Hepatic stellate cell (primary cell): ENCODE results near the gene MGME1.

Experiments used
- DNase-seq: peaks from one replicate; pipeline ENCODE4 v3.0.0; 2011; ENCODE audit warnings: low spot score

MGME1 gene

DNA sequence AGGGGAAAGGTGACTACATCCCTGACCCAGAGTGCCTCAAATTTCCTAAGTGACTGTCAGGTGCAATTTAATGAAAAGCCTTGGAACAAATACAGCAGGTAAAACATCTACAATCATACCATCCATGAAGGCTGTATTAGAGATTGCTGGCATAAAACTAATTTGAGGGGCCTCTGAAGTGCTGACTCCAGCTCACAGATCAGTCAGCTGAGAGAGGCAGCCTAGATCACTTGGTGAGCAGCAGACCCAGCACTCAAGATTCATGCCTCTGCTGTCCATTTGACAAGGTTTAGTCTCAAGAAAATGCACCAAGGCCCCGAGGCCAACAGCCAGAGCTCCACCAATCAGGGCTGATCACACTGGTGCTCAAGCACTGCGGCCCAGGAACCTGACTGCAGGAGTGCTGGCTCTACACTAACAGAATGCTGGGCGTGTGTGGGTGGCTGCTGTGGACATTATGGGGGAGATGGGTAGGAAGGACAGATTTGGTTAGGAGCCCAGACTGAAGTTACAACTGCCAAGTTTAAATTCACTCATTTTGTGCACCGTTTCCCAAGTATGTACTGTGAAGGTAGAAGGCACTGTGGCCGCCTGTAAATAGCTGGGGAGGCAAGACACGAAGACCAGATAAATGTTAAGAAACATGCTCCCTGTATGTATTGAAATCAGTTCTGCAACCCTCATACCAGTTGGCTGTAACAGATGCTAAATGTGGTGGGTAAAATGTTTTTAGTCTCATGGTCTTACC, 28.4 kb upstream of the MGME1 start:
- no peak for DNase-seq

DNA sequence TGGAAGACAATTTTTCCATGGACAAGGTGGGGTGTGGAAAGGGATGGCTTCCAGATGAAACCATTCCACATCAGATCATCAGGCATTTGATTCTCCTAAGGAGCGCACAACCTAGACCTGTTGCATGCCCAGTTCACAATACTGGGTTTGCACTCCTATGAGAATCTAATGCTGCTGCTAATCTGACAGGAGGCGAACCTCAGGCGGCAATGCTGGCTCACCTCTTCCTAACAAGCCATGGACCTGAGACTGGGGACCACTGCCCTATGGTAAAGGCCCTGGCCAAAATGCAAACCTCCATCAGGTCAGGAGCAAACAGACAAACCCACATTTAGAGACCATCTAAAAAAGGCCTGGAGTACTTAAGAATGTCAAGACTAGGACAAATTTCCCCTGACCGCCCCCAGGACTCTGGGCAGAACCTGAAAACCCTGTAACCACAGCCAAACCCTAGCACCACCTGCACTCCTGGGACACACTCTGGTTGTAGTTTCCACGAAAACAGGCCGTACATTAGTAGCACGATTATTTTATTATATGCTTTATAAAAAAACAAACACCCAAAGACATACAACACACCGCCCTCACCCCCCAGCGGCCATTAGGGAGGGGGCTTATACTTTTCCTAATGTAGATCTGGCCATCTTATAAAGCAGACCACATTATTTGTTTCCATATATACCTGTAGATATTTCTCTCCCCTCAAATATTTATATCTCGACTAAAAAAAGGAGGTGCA, 27.6 kb upstream of the MGME1 start:
- no peak for DNase-seq

DNA sequence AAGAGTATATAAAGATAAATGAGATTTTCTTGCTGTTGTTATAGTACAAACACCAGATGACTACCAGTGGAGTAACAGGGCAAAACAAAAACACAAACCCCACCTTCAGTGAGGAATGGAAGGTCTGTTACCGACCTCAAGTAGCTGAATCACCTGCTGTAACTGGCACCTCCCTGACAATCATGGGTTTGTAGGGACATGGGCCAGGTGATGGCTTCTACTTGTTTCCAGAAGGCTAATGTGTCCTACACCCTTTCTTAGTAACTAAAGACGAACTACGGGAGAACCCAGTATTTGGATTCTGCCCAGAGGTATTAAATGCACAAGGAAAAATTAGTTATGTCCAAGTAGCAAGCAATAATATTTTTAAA, 27.0 kb upstream of the MGME1 start:
- no peak for DNase-seq

DNA sequence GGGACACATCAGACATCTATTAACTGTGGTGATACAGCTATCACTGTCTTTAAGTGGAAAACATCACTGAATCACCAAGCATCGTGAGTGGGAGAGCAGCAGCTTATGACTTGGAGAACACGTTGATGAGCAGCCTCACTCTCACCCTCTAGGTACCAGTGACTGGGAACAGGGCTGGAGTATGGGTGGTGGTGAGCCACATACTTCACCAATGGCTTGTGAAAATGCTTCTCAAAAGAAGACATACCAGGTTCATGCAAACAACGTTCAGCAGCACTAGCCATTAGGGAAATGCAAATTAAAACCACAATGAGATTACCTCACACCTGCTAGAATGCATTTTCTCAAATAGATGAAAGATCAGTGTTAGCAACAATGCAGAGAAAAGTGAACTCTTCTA, 25.5 kb upstream of the MGME1 start:
- DNase-seq: no peak

DNA sequence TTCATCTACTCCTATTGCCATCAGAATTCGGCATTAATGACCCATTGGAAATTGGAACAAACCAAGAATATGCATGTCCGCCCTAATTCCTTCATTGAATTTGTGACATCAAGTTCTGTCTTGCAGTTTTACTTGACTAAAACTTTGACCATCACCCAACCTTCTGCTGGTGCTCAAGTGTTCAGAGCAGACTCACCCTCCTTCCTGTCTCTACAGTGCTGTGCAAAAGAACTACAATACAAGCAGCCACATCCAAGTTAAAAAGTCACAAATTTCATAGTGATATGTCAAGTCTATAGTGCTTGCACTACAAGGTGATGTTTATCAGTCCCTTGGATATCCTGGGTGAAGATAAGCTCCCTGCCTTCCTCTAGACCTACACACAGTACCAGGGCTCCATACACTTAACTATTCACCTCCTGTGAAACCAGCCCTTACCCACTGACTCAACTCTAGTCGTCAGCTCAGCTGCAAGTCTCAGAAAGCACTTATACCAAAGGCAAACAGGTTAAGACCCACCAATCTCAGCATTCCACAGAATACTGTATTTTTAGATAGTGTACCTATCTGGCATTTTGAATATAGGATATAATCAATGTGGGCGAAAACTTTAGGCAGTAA, 23.9 kb upstream of the MGME1 start:
- DNase-seq: no peak

DNA sequence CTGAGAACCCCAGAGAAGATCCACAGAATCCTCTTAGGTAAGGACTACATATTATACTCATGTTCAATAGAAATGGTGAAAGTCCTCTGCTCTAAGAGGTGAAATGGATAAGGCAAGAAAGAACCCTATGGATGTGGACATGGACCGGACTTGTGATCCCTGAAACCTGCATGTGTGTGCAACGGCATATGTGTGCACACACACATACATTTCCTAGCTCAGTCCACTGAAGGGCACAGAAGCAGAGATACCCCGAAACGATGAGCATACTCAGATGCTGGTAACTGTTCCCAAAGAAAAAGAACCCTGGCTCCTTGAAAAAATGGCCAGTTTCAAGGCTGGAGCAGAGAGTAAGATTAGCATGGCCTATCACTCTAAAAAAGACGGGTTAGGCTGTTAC, 22.8 kb upstream of the MGME1 start:
- DNase-seq: no peak

DNA sequence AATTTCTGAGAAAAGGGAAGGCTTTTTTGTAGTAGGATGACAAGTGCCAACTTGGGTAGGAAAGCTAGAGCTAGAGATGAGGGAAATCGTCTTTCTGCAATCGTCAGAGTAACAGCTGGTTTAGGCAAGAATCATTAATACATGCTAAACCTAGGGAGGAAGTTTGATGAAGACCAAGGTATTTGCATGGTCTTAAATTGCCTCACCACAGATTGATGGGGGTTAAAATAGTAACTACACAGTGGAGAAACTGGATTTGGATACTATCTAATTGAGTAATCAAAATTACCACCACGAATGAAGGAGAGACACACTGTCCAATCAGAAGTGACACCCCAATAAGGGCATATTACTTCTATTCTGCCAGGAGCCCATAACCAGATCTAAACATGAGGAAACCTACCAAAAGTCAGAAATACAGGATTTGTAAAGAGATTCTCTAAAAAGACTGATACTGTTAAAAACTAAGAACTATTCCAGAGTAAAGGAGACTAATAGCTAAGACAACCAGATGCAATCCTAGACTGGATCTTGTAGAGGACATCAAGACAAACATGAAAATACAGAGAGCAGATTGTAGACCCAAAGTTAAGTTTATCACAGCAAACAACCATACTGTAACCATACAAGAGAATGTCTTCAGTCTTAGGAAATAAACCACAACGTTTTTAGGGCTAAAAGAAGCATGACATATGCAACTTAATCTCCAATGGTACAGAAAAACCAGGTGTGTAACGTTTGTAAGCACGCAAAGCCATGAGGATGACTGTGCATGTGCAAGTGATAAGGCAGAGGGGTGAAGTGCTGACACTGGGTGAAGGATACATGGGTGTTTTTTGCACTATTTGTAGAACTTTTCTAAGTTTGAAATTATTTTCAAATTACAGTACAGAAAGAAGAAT, 22.0 kb upstream of the MGME1 start:
- DNase-seq: no peak

DNA sequence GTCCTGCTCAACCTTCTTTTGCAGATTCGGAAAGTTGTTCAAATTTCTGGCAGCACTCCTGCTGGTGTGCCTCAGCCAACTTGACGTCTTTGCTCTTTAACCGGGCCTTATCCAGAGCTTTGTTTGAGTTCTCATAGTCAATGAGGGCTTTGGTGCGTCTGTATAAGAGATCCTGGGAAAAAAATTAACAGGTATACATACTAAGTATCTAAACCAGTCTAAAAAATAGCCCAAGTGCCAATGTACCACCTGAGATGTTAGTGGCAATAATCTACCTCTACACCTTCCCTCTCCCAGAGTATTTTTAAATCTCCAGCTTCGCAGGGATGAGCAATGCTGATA, 21.4 kb upstream of the MGME1 start:
- no peak for DNase-seq

DNA sequence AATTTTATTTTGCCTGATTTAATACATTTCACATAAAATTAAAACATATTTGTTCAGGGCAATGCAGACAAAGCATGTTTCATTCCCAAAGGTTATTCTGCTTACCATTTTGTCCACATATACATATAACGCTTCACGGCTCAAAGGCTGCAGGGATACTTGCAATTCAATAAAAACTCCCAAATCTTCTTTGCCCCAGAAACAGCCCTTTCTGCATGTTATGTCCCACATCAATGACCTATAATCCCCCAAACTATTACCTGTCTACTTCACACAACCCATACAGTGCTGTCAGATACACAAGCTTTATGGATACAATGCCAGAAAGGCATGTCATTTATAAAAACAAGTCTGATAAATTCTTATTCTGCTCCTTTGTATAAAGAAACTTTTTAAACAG, 20.4 kb upstream of the MGME1 start:
- no peak for DNase-seq

DNA sequence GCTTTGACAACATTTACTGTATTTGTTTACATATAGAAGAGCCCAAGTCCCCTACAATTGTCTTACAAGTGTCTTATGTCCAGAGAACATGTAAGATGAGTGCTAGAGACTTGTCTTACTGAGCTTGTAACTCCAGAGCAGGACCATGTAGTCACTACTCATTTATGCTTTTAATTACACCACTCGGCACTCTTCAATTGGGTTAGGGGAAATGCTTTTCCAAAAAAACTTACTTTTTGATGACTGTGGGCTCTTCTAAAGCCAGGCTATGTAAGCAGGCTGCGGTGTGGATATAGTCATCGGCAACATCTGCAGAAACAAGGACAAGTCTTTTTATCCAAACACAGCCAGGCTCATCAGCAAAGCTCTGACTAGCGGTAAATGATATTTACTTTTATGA, 18.9 kb upstream of the MGME1 start:
- DNase-seq: no peak

DNA sequence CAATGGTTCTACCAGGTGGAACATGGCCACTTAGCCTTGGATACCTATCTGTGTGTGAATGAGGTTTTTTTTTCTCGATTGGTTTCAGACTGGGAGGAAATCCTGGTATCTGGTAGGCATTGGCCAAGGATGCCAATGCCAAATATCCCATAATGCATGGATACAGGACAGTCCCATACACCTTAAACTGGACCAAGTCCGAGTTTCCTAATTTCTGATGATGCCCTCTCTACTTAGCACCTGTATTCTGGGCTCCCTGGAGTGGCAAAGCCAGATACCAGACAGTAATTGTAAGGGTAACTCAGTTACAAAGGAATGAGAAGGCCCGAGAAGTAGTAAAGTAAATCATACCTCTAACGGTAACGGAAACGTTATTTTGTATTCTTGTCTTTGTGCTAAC, 18.1 kb upstream of the MGME1 start:
- no peak for DNase-seq

DNA sequence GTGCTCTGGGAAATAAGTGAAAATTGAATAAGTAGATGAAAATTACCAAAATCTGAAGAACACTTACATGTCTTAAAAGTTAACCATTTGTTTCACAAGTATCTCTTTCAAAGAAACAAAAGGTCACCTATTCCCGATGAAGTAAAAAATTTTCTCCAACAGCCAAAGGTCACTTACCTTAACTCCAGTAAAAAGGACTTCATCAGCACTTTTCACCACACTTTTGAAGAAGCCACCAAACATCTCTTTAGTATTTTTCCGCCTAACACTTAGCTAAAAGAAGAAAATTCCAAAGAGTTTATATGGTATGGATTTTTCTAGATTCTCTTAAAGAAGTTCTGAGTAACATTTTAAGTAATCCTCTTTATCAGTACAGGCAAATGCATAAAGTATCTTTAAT, 17.5 kb upstream of the MGME1 start:
- DNase-seq: no peak

DNA sequence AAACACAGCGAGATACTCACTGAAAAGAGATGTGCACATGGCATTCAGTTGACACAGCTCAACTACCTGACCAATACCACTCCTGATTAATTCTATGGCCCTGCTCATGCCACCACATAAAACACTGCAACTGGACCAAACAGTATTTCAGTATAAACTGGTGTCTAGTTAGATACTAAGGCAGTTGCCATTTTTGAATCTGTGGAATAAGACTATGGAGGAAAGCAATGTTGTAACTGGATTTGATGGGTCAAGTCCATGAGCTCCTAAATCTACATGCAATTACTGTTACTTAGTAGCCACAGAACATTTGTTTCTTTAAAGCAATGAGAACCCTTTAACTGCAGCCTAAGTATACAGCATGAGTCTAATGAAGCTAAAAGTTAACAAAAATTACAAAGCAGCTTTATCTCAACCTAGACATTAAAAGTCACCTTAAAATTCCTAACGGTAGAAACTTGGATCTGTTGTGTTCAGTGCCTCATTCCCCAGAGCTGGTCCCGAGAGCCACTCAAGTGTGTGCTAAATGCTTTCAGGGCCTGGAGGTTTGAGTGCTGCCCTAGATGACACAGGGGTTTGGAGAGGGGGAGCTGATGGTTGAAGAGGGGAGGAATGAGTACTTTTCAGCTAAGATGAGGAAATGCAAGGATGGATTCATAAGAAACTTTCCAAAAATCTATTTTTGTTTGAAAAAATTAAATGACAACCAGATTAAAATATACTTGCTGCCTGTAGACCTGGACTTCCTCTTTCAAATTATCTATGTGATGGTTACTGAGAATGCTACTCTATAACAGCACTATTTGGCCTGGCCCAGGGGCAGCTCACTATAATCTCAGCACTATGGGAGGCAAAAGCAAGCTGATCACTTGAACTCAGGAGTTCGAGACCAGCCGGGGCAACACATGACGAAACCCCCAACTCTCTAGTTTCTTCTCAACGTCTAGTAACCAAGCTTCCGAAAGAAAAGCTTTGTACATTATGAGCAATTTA, 15.8 kb upstream of the MGME1 start:
- DNase-seq: no peak

DNA sequence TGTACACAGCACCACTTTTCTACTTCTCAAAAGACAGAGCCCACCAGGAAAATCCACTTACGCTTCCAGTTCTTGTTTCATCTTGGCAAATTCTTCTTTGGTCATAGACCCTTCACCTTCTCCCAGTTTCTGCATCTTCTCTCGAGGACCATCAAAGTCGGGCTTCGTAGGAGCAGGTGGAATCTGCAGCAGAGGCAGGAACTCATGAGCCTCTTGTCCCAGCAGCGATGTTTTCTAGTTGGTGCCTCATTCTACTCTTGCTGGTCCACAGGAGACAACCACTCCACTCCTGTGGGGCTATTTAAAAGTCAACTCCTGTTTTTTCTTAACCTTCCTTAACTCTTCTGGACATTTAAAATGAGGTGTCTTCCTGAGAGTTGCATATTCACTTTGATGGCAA, 14.9 kb upstream of the MGME1 start:
- DNase-seq: no peak

DNA sequence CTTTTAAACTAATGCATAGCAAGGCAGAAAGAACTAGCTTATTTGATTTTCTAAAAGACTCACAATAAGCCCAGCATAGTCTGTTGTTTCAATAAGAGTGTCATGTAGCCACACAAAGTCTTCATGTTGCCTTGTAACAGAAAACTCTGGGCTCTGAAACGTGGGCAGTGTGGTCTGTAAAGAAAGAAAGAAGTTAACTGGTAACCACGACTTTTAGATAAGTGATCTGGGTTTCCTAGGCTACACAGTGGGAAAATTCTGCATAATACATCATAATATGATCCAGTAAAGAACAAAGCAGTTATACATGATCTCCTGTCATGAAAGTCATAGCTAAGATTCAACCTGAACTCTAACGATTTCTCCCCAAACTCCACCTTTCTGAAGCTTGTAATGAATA, 13.5 kb upstream of the MGME1 start:
- DNase-seq: no peak

DNA sequence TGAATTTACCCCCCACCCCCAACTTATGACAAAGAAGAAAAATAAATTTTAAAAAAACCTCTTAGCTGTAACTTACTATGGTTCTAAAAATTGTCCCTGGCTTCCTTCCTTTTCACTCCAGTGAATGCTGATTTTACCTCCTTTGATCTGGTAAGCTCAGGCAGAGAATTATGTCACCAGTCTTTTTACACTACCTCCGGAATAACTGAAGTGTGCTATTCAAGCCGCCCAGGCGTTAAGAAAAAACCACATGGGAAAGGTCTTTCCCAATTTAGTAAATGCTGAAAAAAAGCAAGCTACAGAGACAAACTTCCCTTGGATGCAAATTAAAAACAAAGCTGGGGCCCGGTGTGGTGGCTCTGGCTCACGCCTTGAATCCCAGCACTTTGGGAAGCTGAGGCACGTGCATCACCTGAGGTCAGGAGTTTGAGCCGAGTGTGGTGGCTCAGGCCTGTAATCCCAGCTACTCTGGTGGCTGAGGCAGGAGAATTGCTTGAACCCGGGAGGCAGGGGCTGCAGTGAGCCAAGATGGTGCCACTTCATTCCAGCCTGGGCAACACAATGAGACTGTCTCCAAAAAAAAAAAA, 12.6 kb upstream of the MGME1 start:
- no peak for DNase-seq

DNA sequence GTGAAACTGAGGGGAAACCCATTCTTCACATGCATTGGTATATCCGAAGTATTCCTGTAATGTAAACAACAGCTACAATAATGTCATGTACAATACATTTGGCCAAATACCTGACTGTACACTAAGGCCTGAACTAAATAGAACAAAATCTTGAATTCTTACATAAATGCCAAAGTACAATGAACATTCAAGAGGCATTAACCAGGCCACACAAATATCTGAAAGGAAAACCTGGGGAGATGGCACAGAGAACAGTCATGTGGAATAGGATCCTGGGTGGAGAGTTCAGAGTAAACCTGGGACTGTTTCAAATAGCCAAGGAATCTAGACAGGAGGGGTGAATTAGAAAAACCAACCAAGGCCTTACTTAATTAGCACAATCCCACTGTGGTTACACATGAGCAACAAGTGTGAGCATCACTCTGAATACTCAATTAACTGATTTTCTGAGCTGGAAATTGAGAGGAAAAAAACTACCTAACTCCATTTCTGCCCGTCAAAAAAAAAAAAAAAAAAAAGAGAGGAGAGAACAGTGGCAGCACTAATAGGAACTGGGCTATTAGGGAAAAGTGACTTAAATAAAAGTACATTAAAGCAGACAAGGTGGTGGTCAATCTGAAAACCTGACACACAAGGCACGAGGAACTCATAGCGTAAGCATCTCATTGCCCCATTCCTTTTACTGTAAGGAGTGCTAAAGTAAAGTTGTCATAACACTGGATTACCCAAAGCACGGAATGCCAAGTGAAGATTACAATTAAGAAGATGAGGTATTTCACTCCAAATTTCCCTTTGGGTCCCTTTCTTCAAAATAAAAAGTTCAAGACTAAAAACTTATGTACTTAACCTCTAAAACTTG, 11.1 kb upstream of the MGME1 start:
- no peak for DNase-seq

DNA sequence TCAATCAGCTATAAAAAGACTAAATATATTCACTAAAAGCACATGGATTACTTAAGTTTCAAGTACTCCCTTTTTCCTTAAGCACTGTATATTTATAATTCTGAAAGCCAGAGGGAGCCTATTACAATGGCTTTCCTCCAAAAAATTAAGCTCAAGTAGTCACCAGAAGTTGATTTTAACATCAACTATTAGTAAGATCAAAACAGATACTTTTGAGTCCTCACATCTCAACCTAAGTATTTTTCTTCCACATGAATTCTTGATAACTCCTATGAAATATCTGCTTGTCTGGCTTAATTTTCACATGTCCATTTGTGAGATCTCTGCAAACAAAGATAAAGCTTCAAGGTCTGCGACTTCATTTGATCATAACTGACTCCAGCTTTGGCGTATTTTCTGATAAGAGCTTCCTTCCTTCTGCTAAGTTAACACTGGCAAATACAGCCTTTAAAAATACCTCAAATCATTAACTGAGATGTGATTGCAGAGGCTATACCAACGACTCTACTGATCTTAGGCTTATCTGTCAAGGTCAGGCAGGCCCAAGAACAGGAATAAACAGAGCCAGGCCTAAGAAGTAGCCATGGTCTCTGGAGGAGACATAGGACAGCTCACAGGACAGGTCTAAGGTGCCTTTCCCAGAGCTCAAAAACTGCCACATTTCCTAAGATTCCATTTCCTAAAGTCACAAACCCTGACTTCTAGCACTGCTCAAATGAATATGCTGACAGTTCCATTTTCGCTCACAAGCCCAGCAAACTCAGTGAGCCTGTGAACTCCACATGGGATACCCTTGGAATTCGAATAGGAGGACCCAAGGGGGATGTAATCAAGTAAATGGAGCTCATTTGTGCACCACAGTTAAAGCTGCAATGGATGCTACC, 10.2 kb upstream of the MGME1 start:
- DNase-seq: no peak

DNA sequence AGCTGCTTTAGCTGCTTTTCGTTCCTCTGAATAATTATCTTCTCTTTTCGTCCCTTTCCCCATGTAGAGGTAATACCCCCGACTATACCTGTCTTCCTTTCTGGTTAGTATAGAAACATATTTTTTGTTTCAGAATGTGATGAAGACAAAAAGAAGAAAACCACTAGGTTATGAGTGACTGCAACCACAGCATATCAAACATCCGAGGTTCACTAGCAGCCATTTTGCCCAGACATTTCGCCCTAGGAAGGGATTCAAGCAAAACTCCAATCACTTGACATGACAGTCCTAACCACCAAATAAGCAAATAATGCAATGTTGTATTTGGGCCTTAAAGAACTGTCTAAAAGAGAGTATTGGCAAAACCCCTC, 9.6 kb upstream of the MGME1 start:
- no peak for DNase-seq
